Fibroblast of mammary gland (primary cell): ENCODE results near the gene SLC7A1.

Source experiments
- DNase-seq: peaks from one replicate; pipeline ENCODE4 v3.0.0-alpha.2; 2010; ENCODE audit warnings: low read depth
- H3K4me3 ChIP-seq: 2 replicates; pipeline ENCODE4 v1.5.1; 2011; ENCODE audit warnings: low read depth, mild to moderate bottlenecking, low read length, moderate library complexity; ENCODE audit not compliant: control insufficient read depth
- CTCF ChIP-seq: conservative IDR thresholded peaks from 2 replicates; pipeline ENCODE4 v1.5.1; 2011; ENCODE audit warnings: low read depth, low read length, inconsistent platforms; ENCODE audit not compliant: control insufficient read depth, insufficient read depth

The SLC7A1 gene

GRCh38 chr13:29594710-29595379 is 643 bp downstream of the SLC7A1 start:
- no peak for TF ChIP-seq CTCF
- peak overlapping the region; percentile 57 for H3K4me3 ChIP-seq
- peak; percentile 67 for DNase-seq

GRCh38 chr13:29594303-29594709 is 1.2 kb downstream of the SLC7A1 start:
- peak overlapping the region; percentile 57 for H3K4me3 ChIP-seq
- no peak for TF ChIP-seq CTCF

GRCh38 chr13:29593605-29594297 is 1.7 kb downstream of the SLC7A1 start:
- no peak for DNase-seq
- TF ChIP-seq CTCF = no peak
- H3K4me3 ChIP-seq = peak overlapping the region; percentile 57

More at GRCh38 chr13:29594303-29594709, 1.2 kb downstream of the SLC7A1 start:
- DNase-seq = peak; percentile 89

- no peak overlapping the region for H3K4me3 ChIP-seq
- no peak for TF ChIP-seq CTCF
- DNase-seq = peak; percentile 58
These were observed 4.2 kb downstream of the SLC7A1 start for GRCh38 chr13:29591310-29591709.

- H3K4me3 ChIP-seq = no peak overlapping the region
- no peak for TF ChIP-seq CTCF
- no peak for DNase-seq
These were observed 5.5 kb downstream of the SLC7A1 start for GRCh38 chr13:29589967-29590366.

GRCh38 chr13:29589234-29589633 is 6.3 kb downstream of the SLC7A1 start:
- DNase-seq = peak; percentile 25
- no peak overlapping the region for H3K4me3 ChIP-seq
- no peak for TF ChIP-seq CTCF

- no peak overlapping the region for H3K4me3 ChIP-seq
- no peak for TF ChIP-seq CTCF
- DNase-seq = peak; percentile 64
These were observed 7.8 kb downstream of the SLC7A1 start for GRCh38 chr13:29587645-29588044.
